HG03571 (cell line): ENCODE data around the gene EIF2AK3.
"Not testable (repeated sequence)": the region's sequence is repeated elsewhere in the genome, so short reads cannot be mapped to it uniquely, and the experiment has no call there.

Source experiments
- ATAC-seq: cut with Tn5 transposase; IDR thresholded peaks from one replicate; pipeline ENCODE4 v1.9.1; 2021; ENCODE audit not compliant: unreplicated experiment

The EIF2AK3 gene

DNA sequence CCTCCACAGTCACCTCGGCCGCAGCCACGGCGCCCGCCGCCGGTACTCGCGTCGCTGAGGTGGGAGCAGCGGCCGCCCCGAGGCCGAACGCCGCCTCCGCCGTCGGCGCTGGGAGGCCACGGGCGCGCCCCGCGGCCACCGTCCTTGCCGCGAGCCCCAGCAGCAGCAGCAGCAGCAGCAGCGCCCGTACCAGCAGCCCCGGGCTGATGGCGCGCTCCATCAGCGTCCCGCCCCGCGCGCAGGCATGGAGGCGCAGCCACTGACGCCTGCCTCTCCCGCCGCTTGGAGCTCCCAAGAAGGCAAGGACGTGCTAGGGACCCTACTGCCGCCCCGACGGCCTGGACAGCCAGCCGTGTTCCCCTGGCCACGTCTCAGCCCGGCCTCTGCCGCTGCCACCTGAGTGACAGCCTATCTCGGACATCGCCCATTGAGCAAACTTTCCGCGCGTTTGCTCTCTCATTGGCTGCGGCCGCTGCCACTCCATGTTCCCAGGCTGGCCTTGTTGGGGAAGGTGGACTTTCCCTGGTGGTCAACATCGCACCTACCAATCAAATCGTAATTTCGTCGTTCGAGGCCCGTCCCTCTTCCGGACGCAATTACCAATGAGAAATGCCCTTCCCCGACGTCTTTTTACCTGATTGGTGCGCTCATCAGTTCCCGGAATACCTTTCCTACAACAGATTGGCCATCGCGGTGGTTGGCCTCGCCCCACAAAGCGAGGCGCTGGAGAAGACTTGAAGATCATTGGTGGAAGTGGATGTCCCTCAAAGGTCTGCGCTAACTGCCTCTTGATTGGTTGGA is at the start of gene EIF2AK3:
TSS of gene EIF2AK3 (minus strand) at position 410 of the 801 bp plus-strand sequence. CDS start at position 220, 190 bp downstream.
- ATAC-seq: peak; percentile 90

- ATAC-seq: no peak
These were observed 46.1 kb upstream of the EIF2AK3 start for GRCh38 chr2:88673363-88673762.

- no peak for ATAC-seq
These were observed 44.6 kb upstream of the EIF2AK3 start for GRCh38 chr2:88671786-88672427.

DNA sequence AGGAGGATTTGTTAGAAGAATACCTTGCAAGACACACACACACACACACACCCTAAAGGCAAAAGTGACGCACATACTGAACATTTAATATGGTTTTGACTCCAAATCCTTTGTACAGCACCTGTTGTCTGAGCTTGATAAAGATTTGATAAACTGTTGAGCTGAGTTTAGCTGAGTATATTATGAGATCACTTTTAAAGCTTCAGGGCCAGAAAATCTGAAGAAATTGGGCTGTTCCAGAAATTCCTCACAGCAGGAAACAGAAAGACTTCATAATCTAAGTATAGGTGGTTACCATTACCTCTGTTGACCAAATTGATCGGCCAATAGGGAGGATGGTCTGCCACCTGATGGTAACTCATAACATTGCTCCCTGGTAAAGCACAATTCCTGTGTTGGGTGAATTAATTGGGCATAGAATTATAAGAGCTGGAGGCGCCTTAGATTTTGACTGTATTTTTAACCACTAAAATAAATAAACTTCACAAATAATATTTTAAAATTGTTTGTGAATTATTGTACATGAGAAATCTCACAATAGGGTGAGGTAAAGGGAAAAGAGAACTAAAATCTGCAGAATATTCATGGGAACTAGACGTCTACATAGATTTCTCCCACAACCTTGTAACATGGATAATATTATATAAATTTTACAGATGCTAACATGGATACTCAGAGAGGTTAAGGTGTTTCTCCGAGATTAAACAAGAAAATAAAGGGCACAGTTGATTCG is 42.4 kb upstream of the EIF2AK3 start:
- peak; percentile 87 for ATAC-seq

GRCh38 chr2:88668862-88669261 is 41.6 kb upstream of the EIF2AK3 start:
- ATAC-seq: no peak

DNA sequence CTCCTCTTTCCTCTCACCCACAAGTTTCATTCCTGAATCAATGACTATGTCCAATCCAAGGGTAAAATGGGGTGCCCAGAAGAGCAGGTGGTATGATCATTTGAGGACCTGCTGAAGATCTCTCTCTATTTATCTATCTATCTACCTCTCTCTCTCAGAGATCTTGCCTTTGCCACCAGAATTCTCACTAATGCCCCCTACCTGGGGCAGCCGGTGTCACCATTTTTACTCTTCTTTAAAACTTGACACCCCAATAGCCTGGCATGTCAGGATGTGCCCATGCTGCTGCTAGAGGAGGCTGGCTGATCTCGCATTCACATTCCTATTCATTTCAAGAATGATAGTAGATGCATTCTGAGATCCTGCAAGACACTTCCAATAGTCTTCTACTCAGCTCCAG is 40.0 kb upstream of the EIF2AK3 start:
- no peak for ATAC-seq

GRCh38 chr2:88666576-88666975 is 39.3 kb upstream of the EIF2AK3 start:
- ATAC-seq: no peak

- ATAC-seq: no peak
These were observed 33.4 kb upstream of the EIF2AK3 start for GRCh38 chr2:88660622-88661021.

GRCh38 chr2:88659538-88659915 is 32.3 kb upstream of the EIF2AK3 start:
- ATAC-seq: no peak

DNA sequence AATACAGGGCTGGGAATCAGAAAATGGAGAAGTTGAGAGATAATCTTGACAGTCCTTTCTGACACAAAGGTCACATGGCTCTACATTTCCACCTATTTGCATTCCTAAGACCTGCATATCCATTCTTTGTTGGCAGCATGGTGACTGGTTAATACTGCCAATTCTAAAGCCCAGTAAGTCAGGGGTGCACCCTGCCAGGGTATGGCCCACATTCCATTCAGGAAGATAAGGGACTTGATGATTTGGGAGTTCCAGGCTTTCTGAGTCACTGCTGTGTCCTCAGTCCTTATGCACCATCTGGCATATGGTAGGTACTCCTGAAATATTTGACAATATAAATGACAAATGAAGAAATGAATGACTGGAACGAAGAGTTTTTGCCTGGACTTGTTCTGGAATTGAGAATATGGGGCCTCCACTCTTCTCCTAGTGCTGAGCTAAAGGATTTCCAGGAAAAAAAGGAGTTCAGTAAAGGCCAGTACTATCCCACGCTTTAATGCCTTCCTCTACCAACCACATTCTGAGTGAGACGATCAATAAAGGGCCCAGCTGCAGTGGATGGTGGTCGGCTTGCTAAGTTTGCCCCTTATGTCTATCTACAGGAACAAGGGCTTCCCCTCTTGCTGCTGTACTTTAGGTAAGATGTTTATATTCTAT is 31.7 kb upstream of the EIF2AK3 start:
- no peak for ATAC-seq

- no peak for ATAC-seq
These were observed 31.1 kb upstream of the EIF2AK3 start for GRCh38 chr2:88658326-88658725.

- ATAC-seq: no peak
These were observed 29.9 kb upstream of the EIF2AK3 start for GRCh38 chr2:88657131-88657530.

- no peak for ATAC-seq
These were observed 29.4 kb upstream of the EIF2AK3 start for GRCh38 chr2:88656690-88657089.

GRCh38 chr2:88654714-88655113 is 27.4 kb upstream of the EIF2AK3 start:
- no peak for ATAC-seq

DNA sequence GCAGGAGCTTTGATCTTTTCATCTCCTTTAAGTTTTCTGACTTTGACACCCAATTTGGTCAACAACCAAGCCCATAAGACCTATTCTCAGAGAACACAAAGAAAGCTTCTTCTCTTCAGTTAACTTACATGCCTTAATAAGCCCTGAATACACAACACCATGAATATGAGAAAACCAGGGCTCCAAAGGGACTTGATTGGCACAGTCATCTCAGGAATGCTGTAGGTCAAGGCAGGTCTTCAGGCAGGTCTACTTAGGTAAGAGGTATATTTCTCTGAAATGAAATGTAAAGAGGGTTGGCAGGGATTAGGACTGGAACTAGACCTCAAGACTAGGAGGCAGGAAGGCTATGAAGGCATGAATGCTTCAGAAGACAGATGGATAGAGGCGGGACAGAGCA is 24.4 kb upstream of the EIF2AK3 start:
- no peak for ATAC-seq

DNA sequence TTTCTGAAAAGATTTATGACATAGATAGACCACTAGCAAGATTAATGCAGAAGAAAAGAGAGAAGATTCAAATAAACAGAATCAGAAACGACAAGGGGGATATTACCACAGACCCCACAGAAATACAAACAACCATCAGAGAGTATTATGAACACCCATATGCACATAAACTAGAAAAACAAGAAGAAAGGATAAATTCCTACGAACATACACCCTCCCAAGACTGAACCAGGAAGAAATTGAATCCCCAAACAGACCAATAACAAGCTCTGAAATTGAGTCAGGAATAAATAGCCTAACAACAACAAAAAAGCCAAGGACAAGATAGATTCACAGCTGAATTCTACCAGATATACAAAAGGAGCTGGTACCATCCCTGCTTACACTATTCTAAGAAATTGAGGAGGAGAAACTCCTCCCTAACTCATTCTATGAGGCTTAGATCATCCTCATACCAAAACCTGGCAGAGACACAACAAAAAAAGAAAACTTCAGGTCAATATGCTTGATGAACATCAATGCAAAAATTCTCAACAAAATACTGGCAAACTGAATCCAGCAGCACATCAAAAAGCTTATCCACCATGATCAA is 18.1 kb upstream of the EIF2AK3 start:
- not testable (repeated sequence) for ATAC-seq

DNA sequence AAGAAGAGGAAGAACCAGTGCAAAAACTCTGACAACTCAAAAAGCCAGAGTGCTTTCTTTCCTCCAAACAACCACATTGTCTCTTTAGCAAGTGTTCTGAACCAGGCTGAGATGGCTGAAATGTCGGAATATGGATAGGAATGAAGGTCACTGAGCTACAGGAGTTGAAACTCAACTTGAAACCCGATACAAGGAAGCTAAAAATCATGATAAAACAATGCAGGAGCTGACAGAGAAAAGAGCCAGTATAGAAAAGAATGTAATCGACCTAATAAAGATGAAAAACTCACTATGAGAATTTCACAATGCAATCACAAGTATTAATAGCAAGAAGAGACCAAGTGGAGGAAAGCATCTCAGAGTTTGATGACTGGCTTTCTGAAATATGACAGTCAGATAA is 15.0 kb upstream of the EIF2AK3 start:
- ATAC-seq: no peak

DNA sequence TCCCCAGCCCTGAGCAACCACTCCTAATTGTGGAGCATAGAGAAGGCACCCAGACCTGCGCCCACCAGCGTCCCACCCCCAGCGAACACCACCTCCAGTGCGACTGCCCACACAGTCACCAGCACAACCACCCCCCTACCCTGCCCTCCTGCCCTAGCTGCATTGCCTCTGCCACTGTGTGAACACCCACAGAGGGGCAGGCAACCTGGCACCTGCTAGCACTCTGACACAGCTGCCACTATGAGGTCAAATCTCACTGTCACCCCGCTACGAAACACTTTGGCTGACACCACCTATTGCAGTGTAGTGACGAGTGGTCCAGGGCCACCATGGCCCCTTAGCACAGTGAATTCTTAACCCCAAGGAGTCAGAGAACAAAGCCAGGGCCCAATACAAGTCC is 14.1 kb upstream of the EIF2AK3 start:
- ATAC-seq: no peak

GRCh38 chr2:88639865-88640264 is 12.6 kb upstream of the EIF2AK3 start:
- no peak for ATAC-seq

DNA sequence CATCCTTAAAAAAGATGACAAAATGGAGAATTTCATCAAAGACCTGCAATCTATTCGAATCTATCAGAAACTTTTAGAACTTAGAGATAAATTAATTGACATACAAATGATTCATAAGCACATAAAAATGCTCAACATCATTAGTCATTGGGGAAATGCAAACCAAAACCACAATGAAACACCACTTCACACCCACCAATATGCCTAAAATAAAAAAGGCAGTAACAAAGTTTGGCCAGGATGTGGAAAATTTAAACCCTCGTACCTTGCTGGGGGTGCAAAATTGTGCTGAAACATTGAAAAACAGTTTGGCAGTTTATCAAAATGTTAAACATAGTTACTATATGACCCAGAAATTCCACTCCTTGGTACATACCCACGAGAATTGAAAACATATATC is 11.5 kb upstream of the EIF2AK3 start:
- ATAC-seq: no peak

DNA sequence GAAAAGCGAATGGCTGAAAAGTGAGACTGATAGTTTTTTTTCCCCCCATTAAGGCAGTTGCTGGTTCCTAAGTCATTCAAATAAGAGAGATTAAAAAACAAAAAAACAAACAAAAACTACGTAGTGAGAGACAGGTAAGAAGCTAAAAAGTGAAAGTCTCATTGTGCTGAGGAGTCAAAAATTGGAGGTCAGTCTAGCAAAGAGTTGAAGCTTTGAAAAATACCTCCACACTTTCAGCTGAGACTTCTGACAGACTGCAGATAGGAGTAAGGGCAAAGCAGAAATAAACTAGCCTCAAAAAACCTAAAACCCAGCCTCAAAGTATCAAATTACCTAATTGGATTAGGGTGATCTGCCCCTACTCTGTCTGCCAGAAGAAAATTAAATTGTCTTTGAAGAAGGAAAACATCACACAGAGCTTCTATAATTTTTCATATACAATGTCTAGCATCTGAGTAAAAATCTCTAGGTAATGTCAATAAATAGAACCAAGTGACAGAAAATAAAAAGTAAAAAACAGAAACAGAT is 10.9 kb upstream of the EIF2AK3 start:
- no peak for ATAC-seq
